OCI-LY1 (cell line): ENCODE measurements around the gene ZNF654.

Source experiments
- H2AFZ ChIP-seq: fragments of 200-600 bp; sonication (generic), shearing (Covaris generic); 2 replicates; pipeline ENCODE4 v1.6.0; 2014; ENCODE audit warnings: antibody characterized with exemption, mild to moderate bottlenecking, low read length
- H3F3A ChIP-seq: fragments of 200-600 bp; sonication (generic), shearing (Covaris generic); 2 replicates; pipeline ENCODE4 v1.6.0; 2014; ENCODE audit warnings: mild to moderate bottlenecking, antibody characterized with exemption, low read length, moderate library complexity; ENCODE audit not compliant: insufficient read depth
- H3K27ac ChIP-seq: fragments of 200-600 bp; sonication (generic); 2 replicates; pipeline ENCODE4 v1.5.1; 2014; ENCODE audit warnings: low read length, mixed run types, mild to moderate bottlenecking, low read depth; ENCODE audit not compliant: poor library complexity, severe bottlenecking
- H3K27me3 ChIP-seq: fragments of 200-600 bp; sonication (generic); 2 replicates; pipeline ENCODE4 v1.6.0; 2014; ENCODE audit warnings: antibody characterized with exemption, mild to moderate bottlenecking, low read length, moderate library complexity; ENCODE audit not compliant: insufficient read depth
- H3K36me3 ChIP-seq: fragments of 200-600 bp; sonication (generic); 2 replicates; pipeline ENCODE4 v1.6.1; 2014; ENCODE audit warnings: mild to moderate bottlenecking, antibody characterized with exemption, low read length, moderate library complexity, mixed read lengths; ENCODE audit not compliant: insufficient read depth
- H3K4me1 ChIP-seq: fragments of 200-600 bp; sonication (generic); 2 replicates; pipeline ENCODE4 v1.5.1; 2014; ENCODE audit warnings: mild to moderate bottlenecking, low read length, moderate library complexity; ENCODE audit not compliant: insufficient read depth, severe bottlenecking
- H3K4me2 ChIP-seq: fragments of 200-600 bp; sonication (generic), shearing (Covaris generic); 2 replicates; pipeline ENCODE4 v1.6.1; 2014; ENCODE audit warnings: low read length
- H3K4me3 ChIP-seq: fragments of 200-600 bp; sonication (generic); 2 replicates; pipeline ENCODE4 v1.5.1; 2014; ENCODE audit warnings: low read length, low read depth, mild to moderate bottlenecking, mixed read lengths; ENCODE audit not compliant: poor library complexity, severe bottlenecking
- H3K79me2 ChIP-seq: fragments of 200-600 bp; shearing (Covaris generic); 2 replicates; pipeline ENCODE4 v1.6.1; 2016; ENCODE audit warnings: mixed run types, low read length, mixed read lengths; ENCODE audit not compliant: insufficient read depth
- H3K9ac ChIP-seq: fragments of 200-600 bp; sonication (generic), shearing (Covaris generic); 2 replicates; pipeline ENCODE4 v1.6.1; 2014; ENCODE audit warnings: mild to moderate bottlenecking, low read length, mixed read lengths
- H3K9me2 ChIP-seq: fragments of 200-600 bp; sonication (generic), shearing (Covaris generic); 2 replicates; pipeline ENCODE4 v1.6.1; 2014; ENCODE audit warnings: low read depth, mild to moderate bottlenecking, low read length, mixed read lengths
- H3K9me3 ChIP-seq: fragments of 200-600 bp; shearing (Covaris generic); 2 replicates; pipeline ENCODE4 v1.6.1; 2014; ENCODE audit warnings: low read length, mixed read lengths
- H4K20me1 ChIP-seq: fragments of 200-600 bp; sonication (generic), shearing (Covaris generic); 2 replicates; pipeline ENCODE4 v1.6.0; 2016; ENCODE audit warnings: mild to moderate bottlenecking, low read length; ENCODE audit not compliant: insufficient read depth
- EZH2 ChIP-seq: fragments of 200-600 bp; sonication (generic), shearing (Covaris generic); IDR thresholded peaks from 2 replicates; pipeline ENCODE4 v1.8.0; 2017; ENCODE audit warnings: borderline replicate concordance, mixed run types, mild to moderate bottlenecking, antibody characterized with exemption, low read length, moderate library complexity, mixed read lengths
- TF ChIP-seq, protein P1 (sequence below): fragments of 200-600 bp; sonication (generic), shearing (Covaris generic); IDR thresholded peaks from 2 replicates; pipeline ENCODE4 v1.5.1; 2017; ENCODE audit warnings: mild to moderate bottlenecking, antibody characterized with exemption, low read length, moderate library complexity, mixed read lengths

Gene ZNF654

DNA sequence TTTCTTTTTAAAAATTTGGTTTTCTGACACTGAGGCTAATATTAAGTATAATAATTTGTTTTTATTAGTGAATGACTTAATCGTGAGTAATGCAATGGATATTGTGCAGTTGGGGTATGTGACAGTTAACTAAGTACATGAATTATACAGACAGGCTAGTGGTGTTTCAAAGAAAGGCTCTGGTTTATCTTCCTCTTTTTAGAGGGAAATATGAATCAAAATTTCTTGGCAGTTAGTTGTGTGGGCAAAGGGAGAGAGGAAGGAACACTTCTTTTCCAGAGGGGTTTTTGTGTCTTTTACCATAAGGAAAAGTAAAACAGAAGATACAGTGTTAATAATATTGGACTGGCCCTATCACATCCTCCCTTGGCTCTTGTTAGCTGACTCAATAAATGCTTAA is 2.7 kb downstream of the ZNF654 start:
- Histone ChIP-seq H3K27me3 (no peaks in the 10 kb centered on the region), H3K79me2 (peaks cover 83% of the 10 kb centered on the region), H3K4me1 (peaks cover 35% of the 10 kb centered on the region), H3F3A (no peaks in the 10 kb centered on the region), H2AFZ (no peak overlapping the region), H3K9me3 (0 out of 2 replicates have a peak, but pooled peaks cover 2% of the 10 kb centered on the region), H3K4me3 (peak overlapping the region; percentile 80), H4K20me1 (no peaks in the 10 kb centered on the region), H3K36me3 (peaks cover 23% of the 10 kb centered on the region), H3K4me2 (peak overlapping the region; percentile 72), H3K9me2 (no peaks in the 10 kb centered on the region), H3K9ac (peak overlapping the region; percentile 74; the same call in 1 of the 2 replicates), H3K27ac (peak overlapping the region; percentile 45)
- TF ChIP-seq, protein P1, sequence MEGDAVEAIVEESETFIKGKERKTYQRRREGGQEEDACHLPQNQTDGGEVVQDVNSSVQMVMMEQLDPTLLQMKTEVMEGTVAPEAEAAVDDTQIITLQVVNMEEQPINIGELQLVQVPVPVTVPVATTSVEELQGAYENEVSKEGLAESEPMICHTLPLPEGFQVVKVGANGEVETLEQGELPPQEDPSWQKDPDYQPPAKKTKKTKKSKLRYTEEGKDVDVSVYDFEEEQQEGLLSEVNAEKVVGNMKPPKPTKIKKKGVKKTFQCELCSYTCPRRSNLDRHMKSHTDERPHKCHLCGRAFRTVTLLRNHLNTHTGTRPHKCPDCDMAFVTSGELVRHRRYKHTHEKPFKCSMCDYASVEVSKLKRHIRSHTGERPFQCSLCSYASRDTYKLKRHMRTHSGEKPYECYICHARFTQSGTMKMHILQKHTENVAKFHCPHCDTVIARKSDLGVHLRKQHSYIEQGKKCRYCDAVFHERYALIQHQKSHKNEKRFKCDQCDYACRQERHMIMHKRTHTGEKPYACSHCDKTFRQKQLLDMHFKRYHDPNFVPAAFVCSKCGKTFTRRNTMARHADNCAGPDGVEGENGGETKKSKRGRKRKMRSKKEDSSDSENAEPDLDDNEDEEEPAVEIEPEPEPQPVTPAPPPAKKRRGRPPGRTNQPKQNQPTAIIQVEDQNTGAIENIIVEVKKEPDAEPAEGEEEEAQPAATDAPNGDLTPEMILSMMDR = no peak
- TF ChIP-seq EZH2 = no peak

DNA sequence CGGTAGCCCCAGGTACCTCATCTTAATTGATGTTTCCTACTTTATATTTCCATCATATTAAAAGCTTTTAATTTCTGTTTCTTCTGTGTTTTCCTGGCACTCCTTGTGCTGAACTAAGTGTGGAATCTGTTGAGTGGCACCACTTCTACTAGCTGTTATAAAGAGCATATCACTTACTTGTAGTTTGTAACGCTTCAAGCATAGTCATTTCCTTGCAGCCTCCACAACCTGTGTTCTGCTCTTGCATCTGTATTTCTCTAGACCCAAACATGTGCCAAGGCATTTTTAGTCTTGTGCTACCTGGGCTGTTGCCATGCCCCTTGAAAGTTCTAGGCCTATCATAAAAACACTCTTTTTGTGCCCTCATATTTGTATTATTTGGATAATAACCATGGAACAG is 16.0 kb downstream of the ZNF654 start:
- Histone ChIP-seq H4K20me1 (no peaks in the 10 kb centered on the region), H3K79me2 (peaks cover 81% of the 10 kb centered on the region)
- TF ChIP-seq EZH2 = no peak
- TF ChIP-seq, protein P1 = no peak

DNA sequence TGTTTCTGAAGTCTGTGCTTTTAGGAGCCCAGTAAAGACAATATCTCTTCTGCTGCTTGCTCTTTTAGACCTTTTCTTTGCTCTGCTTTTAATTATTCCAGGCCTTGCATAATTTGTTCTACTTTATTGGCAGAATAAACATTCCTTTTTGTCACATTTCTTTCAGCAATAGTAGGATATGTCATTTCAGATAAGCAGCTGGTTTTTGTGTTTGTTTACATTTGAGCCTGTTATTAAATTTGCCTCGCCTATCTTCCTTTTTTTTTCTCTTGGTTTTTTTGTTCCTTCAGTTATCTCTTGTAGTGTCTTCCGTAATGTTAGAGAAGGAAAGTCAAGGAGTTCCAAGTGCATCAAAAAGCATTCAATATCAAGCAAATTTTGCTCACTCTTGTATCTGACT is 16.4 kb downstream of the ZNF654 start:
- Histone ChIP-seq H3K27ac (no peak overlapping the region), H3K4me2 (no peak overlapping the region), H3K9me2 (no peaks in the 10 kb centered on the region), H3K79me2 (peaks cover 83% of the 10 kb centered on the region), H3F3A (0 out of 2 replicates have a peak, but pooled peaks cover 4% of the 10 kb centered on the region), H3K4me1 (no peaks in the 10 kb centered on the region), H3K27me3 (no peaks in the 10 kb centered on the region), H2AFZ (no peak overlapping the region), H3K9ac (no peak overlapping the region), H3K36me3 (0 out of 2 replicates have a peak, but pooled peaks cover 6% of the 10 kb centered on the region), H3K9me3 (peaks cover 5% of the 10 kb centered on the region; the same call in 1 of the 2 replicates), H3K4me3 (no peak overlapping the region), H4K20me1 (no peaks in the 10 kb centered on the region)
- TF ChIP-seq EZH2 = no peak
- TF ChIP-seq, protein P1 = no peak

More for the DNA sequence above, 16.0 kb downstream of the ZNF654 start:
- Histone ChIP-seq H3K4me2 (no peak overlapping the region), H3F3A (0 out of 2 replicates have a peak, but pooled peaks cover 4% of the 10 kb centered on the region), H3K27ac (no peak overlapping the region), H3K9me3 (peaks cover 5% of the 10 kb centered on the region; the same call in 1 of the 2 replicates), H3K4me3 (no peak overlapping the region), H3K36me3 (0 out of 2 replicates have a peak, but pooled peaks cover 10% of the 10 kb centered on the region), H3K27me3 (no peaks in the 10 kb centered on the region), H3K9me2 (no peaks in the 10 kb centered on the region), H3K9ac (no peak overlapping the region), H3K4me1 (no peaks in the 10 kb centered on the region), H2AFZ (no peak overlapping the region)
